GM12891 (cell line): Measurements from ENCODE around the gene GPATCH2.

ENCODE experiments used
- POLR2A ChIP-seq: IDR thresholded peaks from 2 replicates; pipeline ENCODE4 v1.6.1; 2011; ENCODE audit warnings: low read depth, low read length, control low read depth
- POLR2AphosphoS5 ChIP-seq: IDR thresholded peaks from 2 replicates; pipeline ENCODE4 v1.6.1; 2011; ENCODE audit warnings: low read depth, low read length, control low read depth
- SPI1 ChIP-seq: IDR thresholded peaks from 2 replicates; pipeline ENCODE4 v1.6.1; 2011; ENCODE audit warnings: low read depth, low read length, control low read depth

GRCh38 chr1:217553949-217554509 lies 76.9 kb downstream of the GPATCH2 start:
- TF ChIP-seq POLR2A, result no peak
- no peak for TF ChIP-seq SPI1
- no peak for TF ChIP-seq POLR2AphosphoS5
